Uterus (tissue), 4 donors: Measurements from ENCODE around the gene PRR33. TPM values are rescaled to one million over a fixed set of nuclear protein-coding genes. Genes with fewer than 3 reads are reported as not detected.

Source experiments
- DNase-seq, 2 donors: peaks; one replicate each; pipeline ENCODE4 v3.0.0-alpha.2; 2019 to 2020
- H3K27ac ChIP-seq, 2 donors: fragments of 200-600 bp; sonication (generic); 1 replicate in 1 of 2; 2 replicates in 1 of 2; pipeline ENCODE4 v1.5.1; 2016 to 2018
- H3K27me3 ChIP-seq, 2 donors: fragments of 200-600 bp; sonication (generic); one replicate each; pipeline ENCODE4 v1.5.1; 2018 to 2019; ENCODE audit warnings: control low read depth in 1 of 2
- H3K36me3 ChIP-seq, 2 donors: fragments of 200-600 bp; sonication (generic); one replicate each; pipeline ENCODE4 v1.5.1; 2019; ENCODE audit warnings: control low read depth in 1 of 2
- H3K4me1 ChIP-seq, 2 donors: fragments of 200-600 bp; sonication (generic); one replicate each; pipeline ENCODE4 v1.5.1; 2018 to 2019; ENCODE audit warnings: control low read depth in 1 of 2
- H3K4me3 ChIP-seq, 2 donors: fragments of 200-600 bp; sonication (generic); 1 replicate in 1 of 2; 2 replicates in 1 of 2; pipeline ENCODE4 v1.5.1; 2018 to 2019; ENCODE audit warnings: mild to moderate bottlenecking in 1 of 2
- H3K9me3 ChIP-seq, 2 donors: fragments of 200-600 bp; sonication (generic); one replicate each; pipeline ENCODE4 v1.5.1; 2019; ENCODE audit warnings: control low read depth in 1 of 2
- CTCF ChIP-seq, 4 experiments: fragments of 200-600 bp in 2 of 4; fragments of 450-650 bp in 2 of 4; sonication (generic) in 2 of 4; IDR thresholded peaks; one replicate each; pipeline ENCODE4 v1.5.1; 2016 to 2019; ENCODE audit warnings: antibody characterized with exemption in 4 of 4, mild to moderate bottlenecking in 2 of 4, moderate library complexity in 1 of 4
- POLR2A ChIP-seq, 2 donors: fragments of 450-650 bp; IDR thresholded peaks; one replicate each; pipeline ENCODE4 v1.6.1; 2016; ENCODE audit warnings: antibody characterized with exemption in 2 of 2, mild to moderate bottlenecking in 1 of 2, moderate library complexity in 1 of 2
- intact Hi-C: fragments of 100-400 bp; cut with DNase I; formaldehyde crosslinking; loops from one replicate; pipeline ENCODE4 v1.15.1; 2023; ENCODE audit warnings: low total_unique reads
- total RNA-seq, 4 donors: library from RNA; depleted of rRNA in 3 of 4; stranded (reverse); fragments of >200 nt in 3 of 4; gene quantifications; one replicate each; pipeline versions ENCODE4 v1.1.0 to v1.2.4, GENCODE V29; 2014 to 2023
- donor health status: DM: yes; HTN: yes; CAD: no.

Gene PRR33
- total RNA-seq, 4 donors from 2014 or later = not detected

DNA sequence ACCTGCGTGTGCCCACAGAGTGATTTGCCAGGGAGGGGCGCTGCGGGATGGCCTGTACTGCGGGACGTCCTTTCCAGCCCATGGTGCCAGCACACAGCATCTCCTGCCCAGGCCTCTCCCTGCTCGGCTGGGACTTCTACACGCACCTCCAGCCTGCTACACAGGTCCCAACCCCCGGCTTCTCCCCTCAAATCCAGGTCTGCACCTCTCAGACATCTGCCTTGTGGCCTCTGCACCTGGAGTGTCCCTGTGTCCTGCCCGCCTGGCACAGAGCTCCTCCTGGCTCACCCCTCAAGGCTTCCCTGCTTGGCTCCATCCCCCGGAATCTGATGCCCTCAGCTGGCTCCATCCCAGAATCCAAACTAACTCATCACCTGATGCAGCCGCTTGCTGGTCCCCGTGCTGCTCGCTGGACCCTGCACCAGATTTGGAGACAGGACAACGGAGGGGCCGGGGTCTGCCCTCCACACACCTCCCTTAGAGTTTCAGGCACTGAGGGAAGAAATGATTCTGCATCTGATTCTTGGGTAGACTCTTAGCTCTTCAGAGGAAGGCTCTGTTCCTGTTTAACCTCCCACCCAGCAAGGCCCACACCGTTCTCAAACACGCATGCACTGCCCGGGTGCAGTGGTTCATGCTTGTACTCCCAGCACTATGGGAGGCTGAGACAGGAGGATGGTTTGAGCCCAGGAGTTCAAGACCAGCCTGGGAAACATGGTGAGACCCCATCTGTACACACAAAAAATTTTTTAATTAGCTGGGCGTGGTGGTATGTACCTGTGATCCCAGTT, 42.9 kb downstream of the PRR33 start:
- Histone ChIP-seq H3K36me3 (no peaks in the 10 kb centered on the region), H3K9me3 (no peaks in the 10 kb centered on the region), H3K27me3 (no peaks in the 10 kb centered on the region), H3K27ac (no peak overlapping the region), H3K4me3 (no peak overlapping the region), H3K4me1 (no peaks in the 10 kb centered on the region)
- TF ChIP-seq POLR2A (IDR thresholded peaks at IDR 0.05) (no peak), CTCF (IDR thresholded peaks at IDR 0.05) (no peak)
- intact Hi-C loops = no loop called here
- no peak for DNase-seq

- H3K4me3 ChIP-seq = no peak overlapping the region
- no peaks in the 10 kb centered on the region for H3K27me3 ChIP-seq
- no peaks in the 10 kb centered on the region for H3K36me3 ChIP-seq
- no peak for DNase-seq
- TF ChIP-seq POLR2A (IDR thresholded peaks at IDR 0.05) = no peak
- no peak for TF ChIP-seq CTCF (IDR thresholded peaks at IDR 0.05)
- H3K4me1 ChIP-seq = no peaks in the 10 kb centered on the region
- H3K9me3 ChIP-seq = no peaks in the 10 kb centered on the region
- H3K27ac ChIP-seq = no peak overlapping the region
- intact Hi-C loops = no loop called here
Observed at GRCh38 chr11:1847926-1848639, 43.6 kb downstream of the PRR33 start.

GRCh38 chr11:1847006-1847735, 44.5 kb downstream of the PRR33 start:
- Histone ChIP-seq H3K27me3 (no peaks in the 10 kb centered on the region), H3K4me1 (no peaks in the 10 kb centered on the region), H3K4me3 (no peak overlapping the region), H3K27ac (no peak overlapping the region), H3K36me3 (no peaks in the 10 kb centered on the region), H3K9me3 (no peaks in the 10 kb centered on the region)
- DNase-seq = no peak
- intact Hi-C loops = no loop called here
- no peak for TF ChIP-seq CTCF (IDR thresholded peaks at IDR 0.05)
- no peak for TF ChIP-seq POLR2A (IDR thresholded peaks at IDR 0.05)

DNA sequence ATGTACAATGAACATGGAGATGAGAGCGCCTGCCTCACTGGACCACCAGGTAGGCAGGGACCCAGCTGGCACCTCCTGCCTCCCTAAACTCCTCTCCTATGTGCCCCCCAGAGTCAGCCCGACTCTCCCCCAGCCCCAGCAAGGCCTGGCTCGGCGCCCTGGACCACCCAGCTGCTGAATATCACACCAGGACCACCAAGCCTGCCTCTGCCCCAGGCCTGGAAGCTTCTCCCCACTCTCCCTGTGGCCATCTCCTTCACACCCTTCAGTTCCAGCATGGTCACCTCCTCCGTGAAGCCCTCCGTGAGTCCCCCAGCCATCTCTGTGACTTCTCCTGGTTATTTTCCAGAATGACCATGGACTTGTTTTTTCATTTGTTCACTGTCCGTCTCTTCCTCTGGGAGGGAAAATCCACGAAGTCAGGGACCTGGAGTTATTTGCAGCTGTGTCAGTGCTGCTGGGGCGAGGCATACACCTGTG, 45.2 kb downstream of the PRR33 start:
- H3K27me3 ChIP-seq = no peaks in the 10 kb centered on the region
- H3K4me3 ChIP-seq = no peak overlapping the region
- no peak for DNase-seq
- no peak for TF ChIP-seq POLR2A (IDR thresholded peaks at IDR 0.05)
- TF ChIP-seq CTCF (IDR thresholded peaks at IDR 0.05) = no peak
- intact Hi-C loops = no loop called here
- H3K36me3 ChIP-seq = no peaks in the 10 kb centered on the region
- H3K9me3 ChIP-seq = no peaks in the 10 kb centered on the region
- H3K27ac ChIP-seq = no peak overlapping the region
- H3K4me1 ChIP-seq = no peaks in the 10 kb centered on the region
